NOMO-1 treated with dmso at 0.1 percent for 144 hours (cell line): ENCODE results near the gene HPS5.
"Not testable (repeated sequence)": the region's sequence is repeated elsewhere in the genome, so short reads cannot be mapped to it uniquely, and the experiment has no call there.

ENCODE experiments used
- DNase-seq: peaks from one replicate; lab custom pipeline; 2025; ENCODE audit not compliant: unreplicated experiment; lab: John Stamatoyannopoulos, UW

The HPS5 gene, protein sequence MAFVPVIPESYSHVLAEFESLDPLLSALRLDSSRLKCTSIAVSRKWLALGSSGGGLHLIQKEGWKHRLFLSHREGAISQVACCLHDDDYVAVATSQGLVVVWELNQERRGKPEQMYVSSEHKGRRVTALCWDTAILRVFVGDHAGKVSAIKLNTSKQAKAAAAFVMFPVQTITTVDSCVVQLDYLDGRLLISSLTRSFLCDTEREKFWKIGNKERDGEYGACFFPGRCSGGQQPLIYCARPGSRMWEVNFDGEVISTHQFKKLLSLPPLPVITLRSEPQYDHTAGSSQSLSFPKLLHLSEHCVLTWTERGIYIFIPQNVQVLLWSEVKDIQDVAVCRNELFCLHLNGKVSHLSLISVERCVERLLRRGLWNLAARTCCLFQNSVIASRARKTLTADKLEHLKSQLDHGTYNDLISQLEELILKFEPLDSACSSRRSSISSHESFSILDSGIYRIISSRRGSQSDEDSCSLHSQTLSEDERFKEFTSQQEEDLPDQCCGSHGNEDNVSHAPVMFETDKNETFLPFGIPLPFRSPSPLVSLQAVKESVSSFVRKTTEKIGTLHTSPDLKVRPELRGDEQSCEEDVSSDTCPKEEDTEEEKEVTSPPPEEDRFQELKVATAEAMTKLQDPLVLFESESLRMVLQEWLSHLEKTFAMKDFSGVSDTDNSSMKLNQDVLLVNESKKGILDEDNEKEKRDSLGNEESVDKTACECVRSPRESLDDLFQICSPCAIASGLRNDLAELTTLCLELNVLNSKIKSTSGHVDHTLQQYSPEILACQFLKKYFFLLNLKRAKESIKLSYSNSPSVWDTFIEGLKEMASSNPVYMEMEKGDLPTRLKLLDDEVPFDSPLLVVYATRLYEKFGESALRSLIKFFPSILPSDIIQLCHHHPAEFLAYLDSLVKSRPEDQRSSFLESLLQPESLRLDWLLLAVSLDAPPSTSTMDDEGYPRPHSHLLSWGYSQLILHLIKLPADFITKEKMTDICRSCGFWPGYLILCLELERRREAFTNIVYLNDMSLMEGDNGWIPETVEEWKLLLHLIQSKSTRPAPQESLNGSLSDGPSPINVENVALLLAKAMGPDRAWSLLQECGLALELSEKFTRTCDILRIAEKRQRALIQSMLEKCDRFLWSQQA

DNA sequence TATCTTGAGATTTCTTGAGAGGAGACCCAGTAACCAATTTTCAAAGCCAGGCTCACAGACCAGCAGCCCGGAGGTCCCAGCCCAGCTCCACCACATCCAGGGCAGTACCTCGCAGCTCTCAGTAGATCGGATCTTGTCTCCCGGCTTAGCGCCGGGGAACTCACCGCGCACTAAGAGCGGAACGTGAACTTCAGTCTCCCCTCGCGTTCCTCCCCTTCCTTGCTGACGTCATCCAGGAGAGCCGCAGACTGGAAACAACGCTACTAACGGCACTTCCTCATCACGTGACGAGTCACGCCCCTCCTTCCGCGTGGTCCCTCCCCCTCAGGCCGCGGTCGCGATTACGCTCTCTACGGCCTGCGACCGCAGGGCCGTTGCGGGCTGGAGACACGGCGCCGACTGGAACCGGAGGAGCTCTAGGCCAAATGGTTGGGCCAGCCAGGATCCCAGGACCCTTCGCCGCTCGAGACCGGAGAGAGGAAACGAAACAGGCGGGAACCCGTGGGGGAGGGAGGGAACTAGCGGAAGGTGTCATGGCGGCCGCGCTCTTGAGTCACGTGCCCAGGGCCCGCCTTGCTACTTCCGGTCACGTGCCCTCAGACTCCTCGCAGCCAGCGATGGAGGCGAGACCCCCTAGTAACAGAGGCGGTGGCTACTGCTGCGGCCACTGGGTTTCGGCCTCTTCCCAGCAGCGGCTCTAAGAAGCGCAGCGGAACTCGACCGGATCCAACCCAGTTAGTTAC, at the start of gene HPS5, which contains the start of gene GTF2H1:
TSS of gene HPS5 (minus strand) at position 172 of the 743 bp plus-strand sequence. CDS start 4,282 bp downstream, outside the sequence.
TSS of gene GTF2H1 (plus strand) at position 599 of the 743 bp plus-strand sequence. CDS start 10,508 bp downstream, outside the sequence.
- DNase-seq = peak; percentile 95

DNA sequence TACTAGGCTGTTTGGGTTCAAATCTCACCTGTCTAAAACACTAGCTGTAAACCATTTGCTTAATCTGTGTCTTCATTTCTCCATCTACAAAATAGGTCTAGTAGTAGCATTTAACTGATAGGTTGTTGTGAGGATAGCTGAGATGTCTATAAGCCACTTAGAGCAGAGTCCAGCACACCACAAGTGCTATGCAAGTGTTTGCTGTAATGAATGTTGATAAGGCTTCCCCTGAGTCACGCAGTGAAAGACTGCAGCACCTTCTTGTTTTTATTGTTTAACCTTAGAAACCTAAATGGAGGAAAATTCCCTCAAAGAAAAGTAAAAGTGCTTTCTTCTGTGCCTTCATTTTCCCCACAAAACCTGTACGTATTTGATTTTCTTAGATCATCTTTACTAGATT, 49.3 kb upstream of the HPS5 start:
- DNase-seq = no peak

DNA sequence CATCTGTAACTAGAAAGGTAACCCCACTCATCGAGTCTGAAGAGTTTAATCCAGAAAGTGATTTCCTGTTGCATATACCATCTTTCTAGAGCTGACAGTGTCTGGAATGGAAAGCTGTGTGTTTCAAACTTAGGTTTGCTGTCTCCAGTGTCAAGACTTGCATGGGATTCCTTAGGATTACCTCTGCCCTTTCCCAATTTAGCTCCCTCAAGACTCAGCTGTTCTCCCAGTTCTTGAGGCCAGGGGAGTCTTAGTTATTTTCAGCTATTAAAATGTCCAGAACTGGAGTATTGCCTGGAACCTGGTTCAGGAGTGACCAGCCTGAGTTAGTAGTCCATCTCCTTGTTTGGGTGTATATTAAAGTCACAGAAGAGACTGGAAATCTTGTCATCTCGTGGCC, 47.5 kb upstream of the HPS5 start:
- DNase-seq = no peak

DNA sequence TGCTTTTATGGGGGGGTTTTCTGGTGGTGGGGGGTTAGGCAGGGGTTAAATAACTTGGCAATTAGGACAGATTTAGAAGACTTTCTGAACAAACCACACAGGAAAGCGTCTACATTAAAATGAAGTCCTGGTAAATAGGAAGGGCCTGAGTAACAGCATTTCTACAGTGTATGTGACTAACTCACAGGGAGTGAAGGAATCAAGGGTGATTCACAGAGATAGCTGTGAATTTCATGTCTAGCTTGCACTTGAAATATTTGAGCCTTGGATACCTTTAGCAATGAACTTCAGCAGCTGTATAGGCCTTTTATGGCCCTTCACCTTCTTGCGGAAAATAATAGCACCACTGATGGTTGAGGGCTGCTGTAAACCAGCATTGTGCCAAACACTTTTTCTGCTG, 46.3 kb upstream of the HPS5 start:
- DNase-seq = no peak

DNA sequence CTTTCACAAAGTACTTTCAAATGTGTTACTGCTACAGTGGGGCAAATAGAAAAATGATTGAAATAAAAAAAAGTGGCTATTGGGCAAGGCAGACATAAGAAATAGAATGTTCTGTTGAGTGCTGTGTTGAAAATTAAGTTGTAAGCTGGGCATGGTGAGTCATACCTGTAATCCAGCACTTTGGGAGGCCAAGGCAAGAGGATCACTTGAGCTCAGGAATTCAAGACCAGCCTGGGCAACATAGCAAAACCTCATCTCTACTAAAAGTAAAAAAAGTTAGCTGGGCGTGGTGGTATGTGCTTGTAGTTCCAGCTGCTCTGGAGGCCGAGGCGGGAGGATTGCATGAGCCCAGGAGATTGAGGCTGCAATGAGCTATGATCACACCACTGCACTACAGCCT, 45.5 kb upstream of the HPS5 start:
- no peak for DNase-seq

DNA sequence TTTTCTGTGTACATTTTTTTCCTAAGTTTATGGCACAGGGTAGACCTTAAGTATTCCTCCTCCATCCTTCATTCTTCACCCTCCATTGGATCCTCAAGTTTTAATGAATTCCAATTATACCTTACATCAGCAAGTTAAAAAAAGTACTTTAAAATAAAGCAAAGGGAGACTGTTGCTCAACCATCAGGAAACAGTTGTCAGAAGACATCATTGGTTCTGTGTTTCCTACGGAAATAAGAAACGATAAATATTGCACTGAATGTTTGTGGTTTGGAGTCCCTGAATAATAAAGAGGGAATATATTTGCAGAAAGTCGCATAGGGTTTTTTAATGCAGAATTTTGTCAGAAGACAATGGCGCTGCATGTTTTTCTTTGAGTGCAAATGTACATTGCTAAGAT, 44.3 kb upstream of the HPS5 start:
- DNase-seq = no peak

DNA sequence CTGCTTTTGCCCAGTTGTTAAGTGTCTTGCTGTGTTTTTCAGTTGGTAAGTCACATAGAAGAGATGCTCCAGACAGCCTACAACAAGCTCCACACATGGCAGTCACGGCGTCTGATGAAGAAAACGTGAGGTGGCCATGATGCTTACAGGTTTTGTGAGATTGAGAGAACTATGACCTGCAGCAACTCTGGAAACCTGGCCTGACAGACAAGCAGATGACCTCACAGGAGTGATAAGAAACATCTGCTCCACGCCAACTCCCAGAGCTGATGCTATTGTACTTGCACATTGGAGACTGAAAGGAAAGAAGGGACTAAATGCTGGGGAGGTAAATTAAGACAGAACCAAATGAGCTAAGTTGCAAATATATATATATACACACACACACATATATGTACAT, 43.8 kb upstream of the HPS5 start:
- no peak for DNase-seq

DNA sequence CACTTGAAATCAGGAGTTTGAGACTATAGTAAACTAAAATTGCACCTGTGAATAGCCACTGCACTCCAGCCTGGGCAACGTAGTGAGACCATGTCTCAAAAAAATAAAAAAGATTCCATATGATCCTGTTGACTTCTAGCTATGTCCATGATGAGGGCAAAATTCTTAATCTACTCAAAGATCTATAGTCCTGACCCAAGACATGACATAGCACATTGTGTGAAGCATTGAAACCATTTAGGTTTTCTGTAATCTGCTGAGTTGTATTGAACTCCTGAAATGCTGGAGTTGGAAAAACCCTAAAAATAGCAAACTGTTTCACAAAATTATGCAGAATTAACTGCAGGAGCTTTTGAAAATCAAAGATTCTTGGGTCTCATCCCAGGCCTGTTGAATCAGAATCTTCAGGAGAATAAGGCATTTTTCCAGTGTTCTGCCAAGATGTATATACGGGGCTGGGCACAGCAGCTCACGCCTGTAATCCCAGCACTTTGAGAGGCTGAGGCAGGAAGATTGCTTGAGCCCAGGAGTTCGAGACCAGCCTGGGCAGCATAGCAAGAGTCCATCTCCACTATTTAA, 42.6 kb upstream of the HPS5 start:
- no peak for DNase-seq

DNA sequence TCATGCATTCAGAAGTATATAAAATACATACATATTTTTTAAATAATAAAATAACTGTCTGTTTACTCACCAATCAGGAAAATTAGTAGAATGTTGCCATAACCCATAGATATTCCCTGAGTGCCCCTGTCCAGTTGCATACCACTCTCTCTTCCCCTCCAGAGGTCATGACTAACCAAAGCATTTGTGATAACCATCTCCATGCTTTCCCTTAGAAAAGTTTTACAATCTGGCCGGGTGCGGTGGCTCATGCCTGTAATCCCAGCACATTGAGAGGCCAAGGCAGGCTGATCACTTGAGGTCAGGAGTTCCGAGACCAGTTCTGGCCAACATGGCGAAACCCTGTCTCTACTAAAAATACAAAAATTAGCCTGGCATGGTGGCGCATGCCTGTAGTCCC, 39.2 kb upstream of the HPS5 start:
- no peak for DNase-seq

DNA sequence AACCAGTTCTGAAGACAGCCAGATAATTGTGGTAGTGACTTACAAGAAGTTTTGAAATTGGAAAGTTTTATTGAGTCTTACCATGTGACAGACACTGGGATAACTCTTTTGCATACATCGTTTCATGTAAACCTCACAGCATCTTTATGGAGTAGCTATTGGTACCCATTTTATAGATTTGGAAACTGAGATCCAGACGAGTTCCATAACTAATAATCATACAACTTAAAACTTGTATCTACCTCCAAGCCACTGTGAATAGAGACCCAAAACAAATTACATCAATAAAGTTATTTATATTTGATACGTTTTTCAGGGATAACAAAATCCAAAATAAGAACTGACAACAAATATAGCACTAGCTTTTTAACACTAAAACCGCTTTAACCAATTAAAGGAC, 36.7 kb upstream of the HPS5 start:
- DNase-seq = no peak

DNA sequence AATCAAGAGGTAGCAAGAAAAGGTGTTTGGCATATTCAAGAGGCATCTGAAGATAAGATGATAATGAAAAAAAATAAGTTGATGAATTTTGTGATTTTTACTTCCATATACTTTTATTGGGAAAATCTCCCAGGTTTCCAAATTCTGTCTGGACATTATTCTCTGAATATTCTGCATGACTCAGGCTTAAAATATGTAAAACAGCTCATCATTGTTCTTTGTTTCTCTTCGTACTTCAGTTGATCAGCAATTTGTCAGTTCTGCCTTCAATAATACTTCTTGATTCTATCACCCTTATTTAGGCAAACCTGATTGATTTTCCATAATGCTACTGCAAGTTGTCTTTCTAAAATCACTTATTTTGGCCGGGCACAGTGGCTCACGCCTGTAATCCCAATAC, 30.6 kb upstream of the HPS5 start:
- no peak for DNase-seq

DNA sequence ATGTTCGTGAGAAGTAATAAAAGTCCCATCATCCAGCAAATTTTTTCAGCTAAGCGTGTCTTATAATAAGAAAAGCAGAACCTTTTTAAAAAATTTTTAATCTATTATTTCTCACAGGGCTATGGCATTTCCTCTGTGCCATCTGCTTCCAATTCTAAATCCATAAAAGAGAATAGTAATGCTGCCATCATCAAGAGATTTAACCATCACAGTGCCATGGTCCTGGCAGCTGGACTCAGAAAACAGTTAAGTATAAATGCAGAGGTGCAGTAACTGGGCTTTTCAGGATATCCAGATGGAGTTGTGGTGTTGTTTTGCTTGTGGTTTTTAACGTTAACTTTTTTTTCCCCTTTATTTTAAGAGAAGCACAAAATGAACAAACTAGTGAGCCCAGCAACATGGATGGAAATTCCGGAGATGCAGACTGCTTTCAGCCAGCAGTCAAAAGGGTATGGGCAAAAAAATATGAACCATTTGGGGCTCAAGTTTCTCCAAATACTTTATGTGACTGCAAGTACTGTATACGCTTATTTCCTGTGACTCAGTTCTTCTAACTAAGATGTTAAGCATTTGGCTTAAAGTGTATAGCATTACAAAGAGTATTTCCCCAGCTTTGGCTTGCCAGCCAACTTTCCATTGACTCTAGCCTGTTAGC, 25.7 kb upstream of the HPS5 start:
- no peak for DNase-seq

DNA sequence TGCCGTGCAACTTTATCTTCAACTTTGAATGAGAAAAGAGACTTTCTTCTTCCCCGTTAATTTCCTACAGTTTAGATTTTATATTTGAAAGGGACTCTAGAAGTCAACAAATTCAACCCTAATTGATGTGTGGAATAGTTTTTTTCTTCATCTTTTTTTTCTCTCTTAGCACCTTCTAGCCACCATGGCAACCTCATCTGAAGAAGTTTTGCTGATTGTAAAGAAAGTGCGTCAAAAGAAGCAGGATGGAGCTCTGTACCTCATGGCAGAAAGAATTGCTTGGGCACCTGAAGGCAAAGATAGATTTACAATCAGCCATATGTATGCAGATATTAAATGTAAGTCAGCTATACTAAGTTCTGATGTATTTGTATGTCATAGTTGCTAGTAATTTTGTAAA, 11.0 kb upstream of the HPS5 start:
- DNase-seq = no peak

DNA sequence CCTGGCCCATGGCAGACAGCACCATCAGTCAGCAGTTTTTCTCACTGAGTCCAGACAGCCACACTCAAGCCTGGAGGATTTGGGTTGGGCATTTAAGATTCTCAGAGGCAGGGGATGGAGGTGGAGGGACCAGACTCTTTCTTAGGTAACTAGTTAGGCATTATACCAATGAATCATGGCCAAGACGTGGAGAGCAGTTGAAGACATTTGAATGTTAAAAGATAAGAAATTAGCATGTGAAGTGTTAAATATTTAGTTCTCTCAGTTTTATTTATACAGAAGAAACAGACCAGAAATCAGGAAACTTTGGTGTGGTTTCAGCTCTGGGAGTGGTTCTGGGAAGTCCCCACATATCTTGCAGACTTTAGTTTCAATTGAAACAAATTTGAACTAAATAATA, 10.4 kb upstream of the HPS5 start:
- no peak for DNase-seq

DNA sequence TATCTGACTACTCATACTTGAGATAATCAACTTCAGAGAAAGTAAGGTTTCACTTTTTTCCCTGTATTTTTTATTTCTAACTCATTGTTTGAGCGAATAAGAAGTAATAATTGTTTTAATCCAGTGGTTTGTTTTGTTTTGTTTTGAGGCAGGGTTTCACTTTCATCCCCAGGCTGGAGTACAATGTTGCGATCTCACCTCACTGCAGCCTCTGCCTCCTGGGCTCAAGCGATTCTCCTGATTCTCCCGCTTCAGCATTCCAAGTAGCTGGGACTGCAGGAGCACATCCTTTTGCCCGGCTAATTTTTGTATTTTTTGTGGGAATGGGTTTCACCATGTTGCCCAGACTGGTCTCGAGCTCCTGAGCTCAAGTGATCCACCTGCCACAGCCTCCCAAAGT, 9.0 kb upstream of the HPS5 start:
- DNase-seq = no peak

DNA sequence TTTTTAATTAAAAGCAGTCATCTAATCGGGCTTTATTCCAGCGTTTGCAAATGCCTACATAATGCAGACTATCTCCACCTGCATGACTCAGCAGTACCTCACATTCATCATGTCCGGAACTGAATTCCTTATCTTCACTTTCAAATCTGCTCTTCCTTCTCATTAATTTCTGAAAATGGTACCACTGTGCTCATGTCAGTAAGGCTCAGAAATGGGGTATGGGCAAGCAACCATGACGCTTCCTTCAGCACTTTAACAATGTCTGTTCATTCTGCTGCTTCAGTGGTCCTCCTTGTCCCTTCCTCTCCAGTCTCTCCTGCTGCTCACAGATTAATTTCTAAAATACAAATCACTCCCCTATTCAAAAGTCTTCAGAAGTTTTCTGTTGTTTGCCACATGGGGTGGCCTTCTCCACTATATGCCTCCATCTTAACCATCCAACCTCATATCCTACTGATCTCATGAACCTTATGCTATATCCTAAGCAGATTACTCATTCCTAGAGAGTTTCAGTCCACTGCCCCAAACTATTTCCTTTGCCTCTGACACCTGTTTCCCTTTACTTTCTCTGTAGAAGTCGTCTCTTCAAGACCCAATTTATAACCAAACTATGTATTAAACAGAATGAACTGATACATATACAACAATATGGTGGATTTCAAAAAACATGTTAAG, 7.4 kb upstream of the HPS5 start:
- no peak for DNase-seq

DNA sequence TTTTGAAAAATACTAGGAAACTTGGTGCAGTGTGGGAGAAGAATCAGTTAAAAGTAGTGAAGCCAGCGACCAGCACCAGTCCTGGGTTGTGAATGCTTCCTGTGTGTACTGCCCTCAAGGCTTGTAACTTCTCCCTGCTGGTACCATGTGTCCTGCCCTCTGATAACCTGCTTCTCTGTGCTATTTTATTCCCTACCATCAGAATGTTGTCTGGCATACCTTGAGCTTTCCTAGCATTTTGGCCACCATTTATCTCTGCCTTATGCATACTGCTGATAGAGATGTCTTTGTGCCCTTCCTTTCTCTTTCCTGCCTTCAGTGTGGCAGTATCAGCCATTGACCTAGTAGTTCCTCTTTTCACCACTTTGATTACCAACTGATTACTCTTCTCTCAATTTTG, 2.4 kb upstream of the HPS5 start:
- peak; percentile 20 for DNase-seq

DNA sequence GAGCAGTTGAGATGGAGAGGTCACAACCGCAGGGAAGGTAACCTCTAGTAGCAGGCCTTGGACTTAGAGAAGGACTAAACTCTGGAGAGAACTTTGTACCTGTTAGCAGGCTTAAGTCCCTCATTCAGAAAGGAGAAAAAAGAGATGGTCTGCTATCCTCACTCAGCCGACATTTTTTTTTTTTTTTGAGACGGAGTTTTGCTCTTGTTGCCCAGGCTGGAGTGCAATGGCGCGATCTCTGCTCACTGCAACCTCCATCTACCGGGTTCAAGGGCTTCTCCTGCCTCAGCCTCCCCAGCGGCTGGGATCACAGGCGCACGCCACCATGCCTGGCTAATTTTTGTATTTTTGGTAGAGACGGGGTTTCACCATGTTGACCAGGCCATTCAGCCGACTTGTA, 1.9 kb upstream of the HPS5 start:
- not testable (repeated sequence) for DNase-seq

DNA sequence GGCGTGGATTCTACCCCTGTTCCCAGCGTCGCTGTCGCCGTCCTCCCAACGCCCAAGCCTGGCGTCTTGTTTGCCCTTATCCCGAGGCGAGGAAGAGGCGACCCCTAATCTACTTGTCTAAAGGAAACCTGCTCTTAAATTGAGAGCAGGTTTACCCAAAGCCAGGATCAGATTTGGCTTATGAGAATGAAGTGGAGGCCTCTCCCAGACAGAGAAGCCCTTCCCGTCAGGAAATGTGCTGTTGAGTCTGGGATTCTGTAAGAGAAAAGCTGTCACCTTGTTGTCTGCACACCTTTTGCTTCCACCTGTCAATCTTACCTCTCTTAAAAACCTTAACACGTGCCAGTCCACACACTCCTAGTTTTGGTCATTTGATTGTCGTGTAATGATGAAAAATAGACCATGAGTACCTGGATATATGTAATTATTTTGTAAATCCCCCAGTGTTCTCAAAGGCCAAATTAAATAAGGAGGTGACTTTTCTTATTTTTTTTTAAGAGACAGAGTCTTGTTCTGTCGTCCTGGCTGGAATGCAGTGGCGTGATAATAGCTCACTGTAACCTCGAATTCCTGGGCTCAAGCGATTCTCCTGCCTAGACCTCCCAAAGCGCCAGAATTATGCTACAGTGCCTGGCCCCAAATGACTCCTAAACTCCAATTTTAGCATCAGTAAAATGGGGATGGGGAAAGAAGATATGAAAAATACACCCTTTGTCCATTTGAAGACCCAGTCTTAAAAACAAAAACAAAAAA, 1.1 kb upstream of the HPS5 start:
- no peak for DNase-seq
